SK-N-SH treated with all-trans-retinoic acid at 6 μM for 48 hours (cell line): ENCODE data around the gene SLC4A11.
A peak's percentile ranks its signal among the peaks of the same experiment; 100 is the strongest.

Experiments
- ATAC-seq: fragments of 200-7000 bp; cut with Tn5 transposase; 3 replicates; pipeline ENCODE4 v1.9.1; 2020; ENCODE audit warnings: mild to moderate bottlenecking, moderate library complexity
- ARNTL ChIP-seq: fragments of 450-650 bp; formaldehyde crosslinking; IDR thresholded peaks from 2 replicates; pipeline ENCODE4 v1.5.0; 2020; ENCODE audit warnings: low read depth, mild to moderate bottlenecking, moderate library complexity, borderline replicate concordance
- BACH2 ChIP-seq: fragments of 250-450 bp; sonication (Bioruptor Pico); IDR thresholded peaks from 2 replicates; pipeline ENCODE4 v1.9.0; 2021; ENCODE audit warnings: mild to moderate bottlenecking, borderline replicate concordance
- CSDC2 ChIP-seq: fragments of 250-450 bp; sonication (Bioruptor Pico); IDR thresholded peaks from 2 replicates; pipeline ENCODE4 v1.5.0; 2020; ENCODE audit warnings: mild to moderate bottlenecking, moderate library complexity
- ESRRG ChIP-seq: fragments of 250-450 bp; sonication (Bioruptor Pico); IDR thresholded peaks from 2 replicates; pipeline ENCODE4 v1.6.1; 2021; ENCODE audit warnings: mild to moderate bottlenecking
- GLIS3 ChIP-seq: fragments of 250-450 bp; sonication (Bioruptor Pico); IDR thresholded peaks from 2 replicates; pipeline ENCODE4 v1.5.0; 2020; ENCODE audit warnings: mild to moderate bottlenecking, moderate library complexity
- ISL1 ChIP-seq: fragments of 250-450 bp; sonication (Bioruptor Pico); IDR thresholded peaks from 2 replicates; pipeline ENCODE4 v2.1.2; 2022; ENCODE audit warnings: mild to moderate bottlenecking, moderate library complexity
- OSR1 ChIP-seq: fragments of 250-450 bp; sonication (Bioruptor Pico); IDR thresholded peaks from 2 replicates; pipeline ENCODE4 v1.8.0; 2022; ENCODE audit warnings: moderate library complexity, mild to moderate bottlenecking, inconsistent platforms
- PPARA ChIP-seq: fragments of 250-450 bp; sonication (Bioruptor Pico); IDR thresholded peaks from 2 replicates; pipeline ENCODE4 v1.5.0; 2020; ENCODE audit warnings: mild to moderate bottlenecking, borderline replicate concordance
- RARB ChIP-seq: fragments of 250-450 bp; sonication (Bioruptor Pico); IDR thresholded peaks from 2 replicates; pipeline ENCODE4 v1.8.0; 2021; ENCODE audit warnings: mild to moderate bottlenecking, moderate library complexity
- SNAI2 ChIP-seq: fragments of 250-450 bp; sonication (Bioruptor Pico); IDR thresholded peaks from 2 replicates; pipeline ENCODE4 v1.5.0; 2020; ENCODE audit warnings: mild to moderate bottlenecking, moderate library complexity
- TCF4 ChIP-seq: fragments of 250-450 bp; sonication (Bioruptor Pico); IDR thresholded peaks from 2 replicates; pipeline ENCODE4 v1.8.0; 2021; ENCODE audit warnings: mild to moderate bottlenecking, moderate library complexity, borderline replicate concordance
- TOX ChIP-seq: fragments of 250-450 bp; sonication (Bioruptor Pico); IDR thresholded peaks from 2 replicates; pipeline ENCODE4 v1.8.0; 2021; ENCODE audit warnings: mild to moderate bottlenecking, moderate library complexity, borderline replicate concordance
- ZC3H10 ChIP-seq: fragments of 250-450 bp; sonication (Bioruptor Pico); IDR thresholded peaks from 2 replicates; pipeline ENCODE4 v1.5.1; 2021; ENCODE audit warnings: mild to moderate bottlenecking, moderate library complexity
- ZFP3 ChIP-seq: fragments of 250-450 bp; sonication (Bioruptor Pico); IDR thresholded peaks from 2 replicates; pipeline ENCODE4 v1.5.0; 2020; ENCODE audit warnings: mild to moderate bottlenecking, moderate library complexity
- ZFP30 ChIP-seq: fragments of 450-650 bp; formaldehyde crosslinking; IDR thresholded peaks from 2 replicates; pipeline ENCODE4 v1.5.0; 2022; ENCODE audit warnings: mild to moderate bottlenecking, moderate library complexity
- ZNF565 ChIP-seq: fragments of 450-650 bp; formaldehyde crosslinking; conservative IDR thresholded peaks from 2 replicates; pipeline ENCODE4 v1.5.0; 2020; ENCODE audit warnings: low read depth, mild to moderate bottlenecking, moderate library complexity
- ZNF70 ChIP-seq: fragments of 450-650 bp; formaldehyde crosslinking; IDR thresholded peaks from 2 replicates; pipeline ENCODE4 v1.5.0; 2020; ENCODE audit warnings: mild to moderate bottlenecking, moderate library complexity
- ZNF8 ChIP-seq: fragments of 450-650 bp; formaldehyde crosslinking; IDR thresholded peaks from 2 replicates; pipeline ENCODE4 v1.5.0; 2020; ENCODE audit warnings: mild to moderate bottlenecking, moderate library complexity
- TF ChIP-seq, protein P1 (sequence below): fragments of 250-450 bp; sonication (Bioruptor Pico); IDR thresholded peaks from 2 replicates; pipeline ENCODE4 v1.5.1; 2021; ENCODE audit warnings: mild to moderate bottlenecking, moderate library complexity
- TF ChIP-seq, protein P2 (sequence below): fragments of 250-450 bp; sonication (Bioruptor Pico); IDR thresholded peaks from 2 replicates; pipeline ENCODE4 v1.5.1; 2020; ENCODE audit warnings: low read depth, mild to moderate bottlenecking, moderate library complexity
- TF ChIP-seq, protein P3 (sequence below): fragments of 250-450 bp; sonication (Bioruptor Pico); IDR thresholded peaks from 2 replicates; pipeline ENCODE4 v1.8.0; 2020; ENCODE audit warnings: mild to moderate bottlenecking, moderate library complexity, borderline replicate concordance

SLC4A11 gene

DNA sequence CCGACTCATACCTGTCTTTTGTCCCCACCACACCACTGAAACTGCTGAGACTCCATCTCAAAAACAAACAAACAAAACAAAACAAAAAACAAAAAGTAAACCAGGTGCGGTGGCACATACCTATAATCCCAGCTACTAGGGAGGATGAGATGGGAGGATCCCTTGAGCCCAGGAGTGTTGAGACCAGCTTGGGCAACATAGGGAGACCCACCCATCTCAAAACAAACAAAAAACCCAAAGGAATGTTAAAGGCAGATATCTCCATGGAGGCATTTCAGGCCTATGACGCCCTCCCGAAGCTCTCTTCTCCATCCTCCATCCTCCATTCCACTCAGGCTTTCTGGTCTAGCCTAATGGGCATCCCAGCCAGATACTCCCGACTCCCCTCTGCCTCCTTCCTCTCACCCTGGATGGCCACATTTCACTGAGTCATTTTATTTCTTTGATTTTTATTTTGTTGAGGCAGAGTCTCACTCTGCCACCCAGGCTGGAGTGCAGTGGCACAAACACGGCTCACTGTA lies 3.2 kb upstream of the SLC4A11 start:
- no peak for TF ChIP-seq OSR1 (CRISPR knock-in tag)
- ATAC-seq, result no peak

DNA sequence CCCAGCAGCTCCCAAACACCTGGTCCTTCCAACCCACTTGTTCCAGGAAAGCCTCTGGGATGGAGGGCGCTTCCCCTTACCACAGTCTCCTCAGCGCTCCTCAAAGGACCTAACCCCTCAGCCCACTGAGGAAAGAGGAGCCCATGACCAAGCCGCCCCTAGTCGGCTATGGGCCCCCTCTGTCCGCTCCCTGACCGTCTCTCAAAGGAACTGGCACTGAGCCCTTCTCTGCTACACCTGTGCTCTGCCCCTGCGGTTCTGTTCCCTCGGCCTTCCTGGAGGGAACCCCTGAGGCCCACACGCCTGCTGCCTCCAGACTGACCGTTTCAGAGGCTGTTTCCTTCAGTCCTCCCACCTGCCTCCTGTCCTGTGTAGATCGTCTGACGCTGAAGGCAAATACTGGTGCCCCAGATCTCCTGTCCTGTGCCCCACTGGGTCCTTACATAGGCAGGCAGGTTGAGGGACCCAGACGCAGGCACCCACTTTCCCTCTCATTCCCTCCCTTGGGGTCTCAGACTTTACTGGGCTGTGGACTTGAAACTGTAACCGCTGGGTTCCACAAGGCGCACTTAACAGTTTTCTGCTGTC lies 1.9 kb upstream of the SLC4A11 start:
- no peak for ATAC-seq
- TF ChIP-seq ZFP30 (CRISPR knock-in tag) (no peak), ZC3H10 (CRISPR knock-in tag) (no peak), BACH2 (no peak), GLIS3 (CRISPR knock-in tag) (no peak), CSDC2 (no peak), ZFP3 (no peak), TCF4 (CRISPR knock-in tag) (no peak)
- TF ChIP-seq, protein P1, sequence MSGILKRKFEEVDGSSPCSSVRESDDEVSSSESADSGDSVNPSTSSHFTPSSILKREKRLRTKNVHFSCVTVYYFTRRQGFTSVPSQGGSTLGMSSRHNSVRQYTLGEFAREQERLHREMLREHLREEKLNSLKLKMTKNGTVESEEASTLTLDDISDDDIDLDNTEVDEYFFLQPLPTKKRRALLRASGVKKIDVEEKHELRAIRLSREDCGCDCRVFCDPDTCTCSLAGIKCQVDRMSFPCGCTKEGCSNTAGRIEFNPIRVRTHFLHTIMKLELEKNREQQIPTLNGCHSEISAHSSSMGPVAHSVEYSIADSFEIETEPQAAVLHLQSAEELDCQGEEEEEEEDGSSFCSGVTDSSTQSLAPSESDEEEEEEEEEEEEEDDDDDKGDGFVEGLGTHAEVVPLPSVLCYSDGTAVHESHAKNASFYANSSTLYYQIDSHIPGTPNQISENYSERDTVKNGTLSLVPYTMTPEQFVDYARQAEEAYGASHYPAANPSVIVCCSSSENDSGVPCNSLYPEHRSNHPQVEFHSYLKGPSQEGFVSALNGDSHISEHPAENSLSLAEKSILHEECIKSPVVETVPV (CRISPR knock-in tag), result no peak
- TF ChIP-seq, all 23 proteins: peak for 0

DNA sequence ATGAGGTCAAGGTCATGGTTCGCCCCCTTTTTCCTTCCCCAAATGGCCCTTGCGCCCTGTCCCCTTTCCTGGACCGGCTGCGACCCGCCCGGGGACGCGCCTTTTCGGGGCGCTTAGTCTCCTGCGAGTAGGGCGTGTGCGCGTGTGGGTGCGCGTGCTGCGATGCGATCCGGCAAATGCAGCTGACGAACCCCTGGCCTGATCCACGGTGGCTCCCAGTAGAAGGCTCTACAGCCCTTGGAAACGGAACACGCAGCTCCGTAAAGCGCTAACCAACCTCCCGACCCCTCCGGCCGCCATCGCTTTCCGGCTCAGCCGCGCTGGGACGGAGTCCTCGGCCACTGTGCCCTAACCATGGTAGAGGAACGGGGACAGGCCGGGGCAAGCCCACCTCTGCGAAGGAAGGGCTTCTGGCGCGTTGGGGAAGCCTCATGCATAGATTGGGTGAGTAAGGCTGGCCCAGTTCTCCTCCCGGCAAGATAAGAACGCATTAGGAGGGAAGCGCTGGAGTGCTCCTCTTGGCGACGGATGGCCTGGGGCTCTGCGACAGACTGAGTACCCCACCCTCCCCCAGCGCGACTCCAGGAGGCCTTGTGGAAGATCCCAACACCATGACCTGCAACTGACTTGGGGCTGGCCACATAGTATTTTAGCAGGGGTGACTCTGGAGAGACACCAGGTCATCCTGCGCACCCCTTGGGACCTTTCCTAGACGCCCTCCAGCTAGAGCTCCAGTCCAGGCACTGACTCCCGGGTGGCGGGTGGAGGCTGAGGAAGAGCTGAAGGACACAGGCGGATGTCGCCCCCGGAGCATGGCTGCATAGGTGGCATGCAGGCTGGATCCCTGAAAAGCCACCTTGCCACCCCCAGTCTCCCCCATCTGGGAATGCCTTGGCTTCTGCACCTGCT lies 1.1 kb upstream of the SLC4A11 start:
- no peak for ATAC-seq
- TF ChIP-seq ZFP3 (no peak), ZNF565 (no peak), ISL1 (no peak), SNAI2 (CRISPR knock-in tag) (no peak), RARB (CRISPR knock-in tag) (no peak), OSR1 (CRISPR knock-in tag) (no peak), ZC3H10 (CRISPR knock-in tag) (no peak), PPARA (CRISPR knock-in tag) (no peak), ESRRG (CRISPR knock-in tag) (no peak), ZNF70 (CRISPR knock-in tag) (no peak), GLIS3 (CRISPR knock-in tag) (no peak)
- TF ChIP-seq, protein P2, sequence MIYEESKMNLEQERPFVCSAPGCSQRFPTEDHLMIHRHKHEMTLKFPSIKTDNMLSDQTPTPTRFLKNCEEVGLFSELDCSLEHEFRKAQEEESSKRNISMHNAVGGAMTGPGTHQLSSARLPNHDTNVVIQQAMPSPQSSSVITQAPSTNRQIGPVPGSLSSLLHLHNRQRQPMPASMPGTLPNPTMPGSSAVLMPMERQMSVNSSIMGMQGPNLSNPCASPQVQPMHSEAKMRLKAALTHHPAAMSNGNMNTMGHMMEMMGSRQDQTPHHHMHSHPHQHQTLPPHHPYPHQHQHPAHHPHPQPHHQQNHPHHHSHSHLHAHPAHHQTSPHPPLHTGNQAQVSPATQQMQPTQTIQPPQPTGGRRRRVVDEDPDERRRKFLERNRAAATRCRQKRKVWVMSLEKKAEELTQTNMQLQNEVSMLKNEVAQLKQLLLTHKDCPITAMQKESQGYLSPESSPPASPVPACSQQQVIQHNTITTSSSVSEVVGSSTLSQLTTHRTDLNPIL (CRISPR knock-in tag), result no peak
- TF ChIP-seq, protein P3, sequence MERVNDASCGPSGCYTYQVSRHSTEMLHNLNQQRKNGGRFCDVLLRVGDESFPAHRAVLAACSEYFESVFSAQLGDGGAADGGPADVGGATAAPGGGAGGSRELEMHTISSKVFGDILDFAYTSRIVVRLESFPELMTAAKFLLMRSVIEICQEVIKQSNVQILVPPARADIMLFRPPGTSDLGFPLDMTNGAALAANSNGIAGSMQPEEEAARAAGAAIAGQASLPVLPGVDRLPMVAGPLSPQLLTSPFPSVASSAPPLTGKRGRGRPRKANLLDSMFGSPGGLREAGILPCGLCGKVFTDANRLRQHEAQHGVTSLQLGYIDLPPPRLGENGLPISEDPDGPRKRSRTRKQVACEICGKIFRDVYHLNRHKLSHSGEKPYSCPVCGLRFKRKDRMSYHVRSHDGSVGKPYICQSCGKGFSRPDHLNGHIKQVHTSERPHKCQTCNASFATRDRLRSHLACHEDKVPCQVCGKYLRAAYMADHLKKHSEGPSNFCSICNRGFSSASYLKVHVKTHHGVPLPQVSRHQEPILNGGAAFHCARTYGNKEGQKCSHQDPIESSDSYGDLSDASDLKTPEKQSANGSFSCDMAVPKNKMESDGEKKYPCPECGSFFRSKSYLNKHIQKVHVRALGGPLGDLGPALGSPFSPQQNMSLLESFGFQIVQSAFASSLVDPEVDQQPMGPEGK, result no peak
- TF ChIP-seq, protein P1 (CRISPR knock-in tag), result no peak

DNA sequence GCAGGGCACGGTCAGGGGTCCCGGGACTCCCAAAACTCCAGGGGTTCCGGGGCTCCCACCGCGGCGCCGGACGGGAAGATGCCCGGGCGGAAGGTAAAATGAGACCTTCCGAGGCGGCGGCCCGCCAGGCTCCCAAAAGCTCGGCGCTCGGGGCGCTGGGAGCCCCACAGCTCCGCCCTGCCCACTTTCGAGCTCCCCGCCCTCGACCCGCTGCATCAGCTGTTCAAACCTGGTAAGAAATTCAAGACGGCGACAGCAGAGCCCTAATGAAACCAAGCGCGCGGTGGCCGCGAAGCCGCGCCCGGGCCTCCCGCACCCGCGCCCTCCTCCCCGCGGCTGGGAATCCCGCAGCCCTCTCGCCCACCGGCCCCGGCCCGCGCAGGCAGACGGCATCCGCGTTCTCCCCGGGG lies 369 bp downstream of the SLC4A11 start:
- ATAC-seq, result peak; percentile 48

More for the DNA sequence above, 369 bp downstream of the SLC4A11 start:
- TF ChIP-seq BACH2, result no peak
- TF ChIP-seq ISL1, result no peak
- TF ChIP-seq GLIS3 (CRISPR knock-in tag), result no peak
- no peak for TF ChIP-seq TOX (CRISPR knock-in tag)
- TF ChIP-seq ZNF565, result no peak
- TF ChIP-seq, protein P2 (CRISPR knock-in tag), result no peak
- no peak for TF ChIP-seq ARNTL (CRISPR knock-in tag)
- no peak for TF ChIP-seq ZNF70 (CRISPR knock-in tag)
- no peak for TF ChIP-seq ZNF8
- TF ChIP-seq, all 23 proteins: peak for 0
